Hematopoietic multipotent progenitor cell treated with erythropoietin and hydrocortisone succinate and interleukin-3 and kit ligand, for 17 days (in vitro differentiated cells): ENCODE measurements around the gene CRAMP1.
"Not testable (repeated sequence)": the region's sequence is repeated elsewhere in the genome, so short reads cannot be mapped to it uniquely, and the experiment has no call there.

Source experiments
- DNase-seq: peaks from one replicate; pipeline ENCODE4 v3.0.0-alpha.2; 2015; ENCODE audit warnings: low spot score

Gene CRAMP1, protein sequence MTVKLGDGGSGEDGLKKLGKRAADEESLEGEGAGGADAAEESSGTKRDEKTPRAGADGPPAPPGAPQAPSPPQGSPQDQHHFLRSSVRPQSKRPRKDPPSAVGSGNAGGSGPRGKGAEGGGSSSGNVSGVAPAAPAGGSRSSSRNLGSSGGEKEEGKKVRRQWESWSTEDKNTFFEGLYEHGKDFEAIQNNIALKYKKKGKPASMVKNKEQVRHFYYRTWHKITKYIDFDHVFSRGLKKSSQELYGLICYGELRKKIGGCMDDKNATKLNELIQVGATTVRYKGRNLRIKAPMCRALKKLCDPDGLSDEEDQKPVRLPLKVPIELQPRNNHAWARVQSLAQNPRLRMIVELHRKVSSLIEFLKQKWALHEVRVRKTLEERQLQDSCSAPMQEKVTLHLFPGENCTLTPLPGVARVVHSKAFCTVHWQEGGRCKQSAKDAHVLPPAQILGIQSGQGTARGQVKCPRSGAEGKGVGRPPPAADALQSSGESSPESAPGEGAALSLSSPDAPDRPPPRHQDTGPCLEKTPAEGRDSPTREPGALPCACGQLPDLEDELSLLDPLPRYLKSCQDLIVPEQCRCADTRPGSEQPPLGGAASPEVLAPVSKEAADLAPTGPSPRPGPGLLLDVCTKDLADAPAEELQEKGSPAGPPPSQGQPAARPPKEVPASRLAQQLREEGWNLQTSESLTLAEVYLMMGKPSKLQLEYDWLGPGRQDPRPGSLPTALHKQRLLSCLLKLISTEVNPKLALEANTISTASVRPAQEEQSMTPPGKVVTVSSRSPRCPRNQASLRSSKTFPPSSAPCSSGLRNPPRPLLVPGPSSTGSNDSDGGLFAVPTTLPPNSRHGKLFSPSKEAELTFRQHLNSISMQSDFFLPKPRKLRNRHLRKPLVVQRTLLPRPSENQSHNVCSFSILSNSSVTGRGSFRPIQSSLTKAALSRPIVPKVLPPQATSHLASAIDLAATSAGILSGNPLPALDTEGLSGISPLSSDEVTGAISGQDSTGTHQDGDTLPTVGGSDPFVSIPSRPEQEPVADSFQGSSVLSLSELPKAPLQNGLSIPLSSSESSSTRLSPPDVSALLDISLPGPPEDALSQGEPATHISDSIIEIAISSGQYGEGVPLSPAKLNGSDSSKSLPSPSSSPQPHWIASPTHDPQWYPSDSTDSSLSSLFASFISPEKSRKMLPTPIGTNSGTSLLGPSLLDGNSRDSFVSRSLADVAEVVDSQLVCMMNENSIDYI (N-terminal part only)

DNA sequence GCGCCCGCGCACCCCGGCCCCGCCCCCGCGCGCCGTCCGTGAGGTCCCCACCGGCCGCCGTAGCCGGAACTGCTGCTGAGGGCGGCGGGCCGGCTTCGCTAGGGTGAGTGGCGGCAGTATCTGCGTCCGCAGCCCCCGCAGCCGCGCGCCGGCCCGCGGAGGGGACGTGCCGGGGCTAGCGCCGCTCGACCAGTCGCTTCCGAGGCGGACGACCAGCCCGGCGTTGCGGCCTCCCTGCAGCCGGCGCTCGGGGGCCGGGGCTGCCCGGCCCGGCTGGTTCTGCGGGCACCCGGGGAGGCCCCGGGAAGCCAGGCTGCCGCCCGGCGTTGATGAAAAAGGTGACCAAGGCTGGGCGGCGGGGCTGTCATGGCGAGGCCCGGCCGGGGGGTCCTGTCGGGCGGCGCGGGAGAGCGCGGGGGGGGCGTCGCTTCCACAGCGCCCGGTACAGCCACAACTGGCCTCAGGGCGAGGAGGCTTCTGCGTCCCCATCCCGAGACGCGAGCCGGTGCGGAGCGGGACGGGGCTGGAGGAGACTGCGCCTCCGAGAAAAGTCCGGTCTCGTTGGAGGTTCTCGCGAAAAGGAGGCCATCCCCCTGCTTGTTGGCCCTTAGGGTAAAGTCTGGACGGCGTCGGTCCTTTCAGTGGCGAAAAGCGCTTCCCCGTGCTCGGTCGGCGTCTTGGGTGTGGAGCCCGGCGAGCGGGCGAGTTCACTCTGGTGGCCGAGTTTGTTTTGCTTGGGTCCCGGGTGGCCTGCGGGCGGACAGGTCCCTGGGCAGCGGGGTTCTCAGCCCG is at the start of gene CRAMP1:
Gene CRAMP1, plus strand, starts transcription at position 41 of the 792 bp plus-strand sequence. CDS start 2,280 bp downstream, outside the sequence.
- no peak for DNase-seq

DNA sequence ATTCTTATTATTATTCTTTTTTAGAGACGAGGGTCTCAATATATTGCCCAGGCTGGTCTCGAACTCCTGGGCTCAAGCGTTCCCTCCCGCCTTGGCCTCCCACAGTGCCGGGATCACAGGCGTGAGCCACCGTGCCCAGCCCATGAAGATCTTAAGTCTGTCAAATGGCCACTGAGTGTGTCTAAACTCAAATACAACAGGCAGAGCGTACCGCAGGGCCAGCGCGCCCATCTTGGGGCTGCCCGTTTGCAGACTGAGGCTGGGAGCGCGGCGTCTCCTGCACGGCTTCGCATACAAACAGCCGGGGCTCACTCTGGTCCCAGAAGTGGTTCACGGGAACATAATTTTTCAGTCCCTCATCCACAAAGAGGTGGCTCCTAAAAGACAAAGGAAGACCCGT is 48.4 kb upstream of the CRAMP1 start:
- no peak for DNase-seq

DNA sequence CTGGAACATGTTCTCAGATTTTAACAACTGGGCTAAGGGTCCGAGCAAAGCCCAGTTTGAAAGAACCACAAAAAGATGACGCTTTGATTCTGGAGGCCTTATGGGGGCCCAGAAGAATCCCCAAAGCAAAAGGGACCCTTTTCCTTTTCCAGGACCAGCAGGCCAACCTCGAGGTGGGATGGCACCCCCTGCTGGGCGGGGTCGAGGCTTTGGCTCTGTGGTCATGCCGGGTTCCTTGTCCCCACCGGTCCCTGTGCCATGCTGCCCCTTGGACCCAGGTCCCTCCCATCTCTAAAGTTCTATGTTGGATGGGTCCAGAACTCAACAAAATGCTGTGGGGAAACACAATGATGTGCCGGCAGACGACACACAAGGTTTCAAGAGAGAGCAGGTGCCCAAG is 47.8 kb upstream of the CRAMP1 start:
- DNase-seq = no peak

DNA sequence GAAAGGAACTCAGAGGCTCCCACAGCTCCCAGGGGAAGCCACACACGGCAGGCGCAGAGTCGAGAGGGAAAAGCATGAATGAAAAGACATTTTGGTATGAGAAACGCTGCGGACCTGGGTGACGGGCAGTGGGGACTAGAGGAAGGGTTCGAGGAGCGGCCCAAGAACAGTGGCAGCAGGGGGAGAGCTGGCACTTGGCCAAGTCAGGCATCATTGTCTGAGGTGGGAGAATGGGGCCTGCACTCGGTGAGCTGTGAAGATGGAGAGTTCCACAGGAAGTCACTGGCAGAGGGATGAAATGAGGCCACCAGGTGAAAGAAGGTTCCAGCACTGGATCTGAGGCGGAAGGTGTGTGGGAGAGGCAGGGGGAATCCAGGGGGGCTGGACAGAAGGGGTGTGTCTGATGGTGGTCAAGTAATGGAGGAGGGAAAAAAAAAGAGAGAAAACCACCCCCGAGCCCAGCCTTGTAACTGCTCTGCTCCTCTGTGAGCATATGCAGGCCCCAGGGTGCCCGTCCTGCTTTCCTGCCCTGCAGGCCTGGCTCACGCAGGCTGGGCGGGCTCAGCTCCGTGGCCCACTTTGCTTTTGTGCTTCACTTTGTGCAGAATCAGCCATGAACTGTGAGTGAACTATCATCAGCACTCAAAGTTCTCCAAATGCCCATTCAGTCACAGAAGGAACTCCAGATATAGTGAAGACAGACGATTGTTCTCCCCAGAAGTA is 46.9 kb upstream of the CRAMP1 start:
- no peak for DNase-seq

DNA sequence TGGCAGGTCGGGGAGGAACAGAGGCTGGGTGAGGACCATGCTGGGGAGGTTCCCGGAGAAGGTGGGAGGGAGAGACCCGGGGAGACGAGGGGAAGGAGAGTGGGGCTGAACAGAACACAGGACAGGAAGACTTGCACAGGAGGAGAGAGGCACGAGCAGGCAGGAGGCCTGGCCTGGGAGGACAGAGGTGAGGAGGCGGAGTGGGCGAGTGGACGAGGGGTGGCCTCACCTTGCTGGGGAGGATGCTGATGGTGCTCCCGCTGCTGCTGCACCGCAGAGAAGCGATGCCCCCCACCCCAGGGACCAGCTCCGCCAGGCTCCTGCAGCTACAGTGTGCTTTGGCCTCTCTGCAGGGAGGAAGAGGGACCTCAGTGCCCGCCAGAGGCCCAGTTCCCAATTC is 44.2 kb upstream of the CRAMP1 start:
- no peak for DNase-seq

DNA sequence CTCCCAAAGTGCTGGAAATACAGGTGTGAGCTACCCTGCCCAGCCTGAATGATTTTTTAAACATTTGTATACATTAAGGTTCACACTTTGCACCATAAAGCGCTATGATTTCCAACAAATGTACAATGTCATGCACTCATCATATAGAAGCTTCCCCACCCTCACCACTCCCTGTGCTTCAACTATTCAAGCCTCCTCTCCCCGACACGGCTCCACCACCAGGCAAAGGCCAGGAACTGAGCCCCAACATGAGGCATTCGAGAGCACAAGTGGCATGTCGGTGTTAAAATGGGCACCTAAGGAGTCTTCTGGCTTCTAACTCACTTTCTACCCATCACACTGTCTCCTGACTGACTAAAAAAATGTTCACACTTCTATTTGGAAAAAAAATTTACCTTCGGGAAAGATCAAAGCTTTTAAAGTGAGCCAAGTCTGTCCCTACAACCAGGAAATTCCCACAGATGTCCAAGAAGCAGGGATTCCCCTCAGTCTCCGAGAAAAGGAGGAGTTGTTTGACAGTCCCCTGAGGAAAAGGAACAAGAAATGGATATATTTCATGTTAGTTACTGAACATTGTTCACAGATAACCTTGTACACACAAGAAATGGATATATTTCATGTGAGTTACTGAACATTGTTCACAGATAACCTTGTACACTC is 41.0 kb upstream of the CRAMP1 start:
- no peak for DNase-seq

DNA sequence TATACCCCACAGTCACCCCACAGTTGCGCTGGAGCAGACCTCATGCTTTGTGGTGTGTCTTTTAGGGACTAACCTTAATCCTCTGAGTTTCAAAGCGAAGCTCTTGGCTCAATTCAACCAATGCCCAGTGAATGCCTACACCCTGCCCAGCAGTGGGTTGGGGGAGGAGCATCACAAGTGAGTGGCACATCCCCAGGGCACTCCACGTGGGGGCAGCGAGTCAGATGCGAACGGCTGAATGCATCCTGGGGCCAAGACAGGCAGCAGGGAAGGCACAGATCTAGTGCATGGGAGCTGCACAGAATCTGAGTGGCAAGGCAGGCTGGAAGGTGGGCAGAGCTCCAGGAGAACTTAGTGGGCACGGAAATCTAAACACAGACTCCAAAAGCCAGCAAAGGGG is 39.5 kb upstream of the CRAMP1 start:
- DNase-seq = no peak

DNA sequence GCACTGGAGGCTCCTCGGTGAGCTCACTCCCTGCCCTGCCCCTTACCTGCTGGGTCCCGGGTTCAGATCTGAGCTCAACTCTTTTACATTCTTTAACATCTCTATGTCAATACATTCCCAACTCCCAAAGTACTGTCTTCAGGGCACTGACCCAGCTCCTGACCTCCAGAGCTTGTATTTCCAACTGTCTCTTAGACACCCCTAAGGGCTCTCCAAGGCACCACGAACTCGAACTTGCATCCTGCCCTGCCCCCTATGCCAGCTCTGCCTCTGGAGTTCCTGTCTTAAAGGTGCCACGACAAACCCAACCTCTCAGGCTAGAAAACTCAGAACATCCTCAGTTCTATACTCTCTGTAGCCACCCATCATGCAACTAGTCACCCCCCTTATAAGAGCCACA is 38.9 kb upstream of the CRAMP1 start:
- DNase-seq = no peak

DNA sequence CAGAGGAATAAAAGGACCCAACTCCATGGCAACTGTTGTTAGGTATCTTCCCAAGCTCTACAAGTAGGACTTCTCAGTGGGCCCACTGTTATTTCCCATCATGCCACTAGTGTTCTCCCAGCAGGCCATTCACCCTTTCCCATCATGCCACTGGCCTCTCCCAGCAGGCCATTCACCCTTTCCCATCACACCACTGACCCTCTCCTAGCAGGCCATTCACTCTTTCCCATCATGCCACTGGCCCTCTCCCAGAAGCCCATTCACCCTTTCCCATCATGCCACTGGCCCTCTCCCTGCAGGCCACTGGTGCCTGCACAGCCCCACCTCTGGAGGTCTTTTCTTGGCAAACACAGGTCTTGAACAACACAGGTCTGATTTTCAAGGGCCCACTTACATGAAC is 36.6 kb upstream of the CRAMP1 start:
- no peak for DNase-seq

DNA sequence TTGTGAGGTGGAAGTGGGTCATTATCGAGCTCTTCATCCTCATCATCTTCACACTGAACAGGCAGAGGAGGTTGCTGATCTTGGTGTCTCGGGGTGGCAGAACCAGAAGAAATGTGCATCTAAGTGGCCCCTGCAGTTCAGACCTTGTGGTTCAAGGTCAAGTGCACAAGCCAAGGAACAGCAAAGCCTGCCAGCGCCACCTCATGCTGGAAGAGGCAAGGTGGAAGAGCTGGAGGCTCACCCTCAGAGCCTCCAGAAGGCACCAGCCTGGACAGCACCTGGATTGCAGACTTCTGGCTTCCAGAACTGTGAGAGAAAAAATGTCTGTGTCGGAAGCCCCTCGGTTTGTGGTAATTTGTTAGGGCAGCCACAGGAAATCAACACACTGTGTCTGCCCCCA is 32.9 kb upstream of the CRAMP1 start:
- DNase-seq = no peak

DNA sequence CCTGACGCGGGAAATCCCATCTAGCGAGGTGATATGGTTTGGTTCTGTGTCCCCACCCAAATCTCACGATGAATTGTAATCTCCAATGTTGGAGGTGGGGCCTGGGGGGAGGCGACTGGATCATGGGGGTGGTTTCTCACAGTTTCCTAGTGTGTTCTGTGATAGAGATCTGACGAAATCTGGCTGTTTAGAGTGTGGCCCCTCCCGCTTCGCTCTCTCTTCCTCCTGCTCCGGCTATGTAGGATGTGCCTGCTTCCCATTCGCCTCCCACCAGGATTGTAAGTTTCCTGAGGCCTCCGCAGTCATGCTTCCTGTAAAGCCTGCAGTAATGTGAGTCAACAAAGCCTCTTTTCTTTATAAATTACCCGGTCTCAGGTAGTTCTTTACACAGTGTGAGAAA is 31.9 kb upstream of the CRAMP1 start:
- no peak for DNase-seq

DNA sequence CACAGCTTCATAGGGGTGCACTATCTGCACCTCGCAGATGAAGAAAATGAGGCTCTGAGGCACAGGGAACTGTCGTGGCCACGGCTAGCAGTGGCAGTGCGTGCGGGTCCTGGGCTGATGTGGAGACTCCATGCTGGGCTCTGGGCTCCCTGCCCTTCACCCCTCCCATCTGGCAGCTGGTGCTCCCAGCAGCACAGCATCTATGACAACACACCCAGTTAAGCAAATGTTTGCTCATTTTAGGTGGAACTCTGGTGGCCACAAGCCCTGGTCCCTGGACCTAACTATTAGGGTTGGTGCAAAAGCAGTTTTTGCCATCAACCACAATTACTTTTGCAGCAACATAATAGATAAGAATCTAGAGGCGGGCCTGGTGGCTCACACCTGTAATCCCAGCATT is 31.2 kb upstream of the CRAMP1 start:
- no peak for DNase-seq

DNA sequence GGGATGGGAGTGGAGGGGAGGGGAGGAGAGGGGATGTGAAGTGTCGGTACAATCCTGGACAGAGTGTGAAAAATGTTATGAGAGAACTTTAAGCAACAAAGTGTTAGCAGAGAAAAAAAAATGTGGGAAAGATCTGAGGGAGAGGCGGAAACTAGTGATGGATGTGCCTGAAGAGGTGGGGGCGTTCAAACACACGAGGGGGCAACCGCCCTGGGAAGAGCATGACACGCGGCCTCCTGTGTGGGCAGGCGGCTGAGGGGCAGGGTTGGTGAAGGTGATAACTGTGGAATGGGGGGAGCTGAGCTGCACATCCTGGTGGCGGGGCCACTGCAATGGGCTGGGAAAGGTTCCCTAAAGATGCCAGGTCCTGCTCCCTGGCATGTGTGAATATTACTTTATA is 30.4 kb upstream of the CRAMP1 start:
- no peak for DNase-seq

DNA sequence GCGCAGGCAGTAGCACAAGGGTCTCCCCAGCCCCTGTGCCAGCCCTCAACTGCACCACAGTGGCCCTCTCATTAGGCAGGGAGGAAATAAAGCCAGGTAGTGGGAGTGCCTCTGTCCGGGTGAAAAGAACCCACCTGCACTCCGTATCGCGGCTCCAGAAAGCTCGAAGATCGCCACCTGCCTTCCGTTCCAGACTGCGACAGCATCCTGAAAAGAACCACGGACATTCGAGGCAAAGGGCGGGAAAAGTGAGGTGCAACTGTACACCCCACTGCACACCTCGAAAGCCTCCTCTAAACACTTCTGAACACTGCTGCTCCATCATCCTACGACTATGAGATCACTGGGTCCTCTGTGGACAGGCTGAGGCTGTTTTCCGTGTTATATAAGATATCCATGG is 29.0 kb upstream of the CRAMP1 start:
- no peak for DNase-seq

DNA sequence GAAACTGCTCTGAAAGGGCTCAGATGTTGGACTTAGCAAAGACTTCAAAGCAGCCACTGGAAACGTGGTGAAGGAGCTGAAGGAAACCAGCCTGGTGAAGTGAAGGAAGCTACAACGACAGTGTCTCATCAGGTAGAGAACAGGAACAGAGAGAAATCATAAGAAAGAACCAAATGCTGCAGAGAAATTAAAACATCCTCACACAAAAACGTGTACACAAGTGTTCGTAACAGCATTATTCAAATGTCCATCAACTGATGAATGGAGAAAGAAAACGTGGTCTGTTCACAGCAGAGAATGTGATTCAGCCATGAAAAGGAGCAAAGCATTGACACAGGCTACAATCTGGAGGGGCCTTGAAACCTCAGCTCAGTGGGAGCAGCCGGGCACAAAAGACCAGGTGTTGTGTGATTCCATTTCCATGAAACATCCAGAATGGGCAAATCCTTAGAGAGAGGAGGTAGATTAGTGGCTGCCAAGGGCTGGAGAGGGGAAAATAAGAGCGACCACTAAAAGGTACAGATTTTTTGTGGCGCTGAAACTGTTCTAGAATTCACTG is 27.2 kb upstream of the CRAMP1 start:
- DNase-seq = no peak

DNA sequence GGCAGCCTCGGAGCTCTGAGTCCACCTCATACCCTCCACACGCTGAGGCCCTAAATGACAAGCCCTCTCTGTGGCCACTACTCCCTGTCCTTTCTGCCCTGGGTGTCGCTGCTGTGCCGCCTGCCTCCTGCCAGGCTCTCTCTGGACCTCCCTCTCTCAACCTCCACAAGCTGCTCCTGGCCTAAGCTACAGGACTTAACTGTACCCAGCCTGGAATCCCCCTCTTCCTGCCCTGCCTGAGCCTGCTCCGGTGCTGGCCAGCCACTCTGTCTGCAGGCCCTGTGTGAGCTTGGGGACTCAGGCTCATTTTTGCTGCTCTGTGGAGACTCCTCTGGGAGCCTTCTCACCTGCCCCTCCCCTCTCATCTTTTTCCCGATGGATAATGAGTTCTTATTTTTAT is 21.8 kb upstream of the CRAMP1 start:
- no peak for DNase-seq

DNA sequence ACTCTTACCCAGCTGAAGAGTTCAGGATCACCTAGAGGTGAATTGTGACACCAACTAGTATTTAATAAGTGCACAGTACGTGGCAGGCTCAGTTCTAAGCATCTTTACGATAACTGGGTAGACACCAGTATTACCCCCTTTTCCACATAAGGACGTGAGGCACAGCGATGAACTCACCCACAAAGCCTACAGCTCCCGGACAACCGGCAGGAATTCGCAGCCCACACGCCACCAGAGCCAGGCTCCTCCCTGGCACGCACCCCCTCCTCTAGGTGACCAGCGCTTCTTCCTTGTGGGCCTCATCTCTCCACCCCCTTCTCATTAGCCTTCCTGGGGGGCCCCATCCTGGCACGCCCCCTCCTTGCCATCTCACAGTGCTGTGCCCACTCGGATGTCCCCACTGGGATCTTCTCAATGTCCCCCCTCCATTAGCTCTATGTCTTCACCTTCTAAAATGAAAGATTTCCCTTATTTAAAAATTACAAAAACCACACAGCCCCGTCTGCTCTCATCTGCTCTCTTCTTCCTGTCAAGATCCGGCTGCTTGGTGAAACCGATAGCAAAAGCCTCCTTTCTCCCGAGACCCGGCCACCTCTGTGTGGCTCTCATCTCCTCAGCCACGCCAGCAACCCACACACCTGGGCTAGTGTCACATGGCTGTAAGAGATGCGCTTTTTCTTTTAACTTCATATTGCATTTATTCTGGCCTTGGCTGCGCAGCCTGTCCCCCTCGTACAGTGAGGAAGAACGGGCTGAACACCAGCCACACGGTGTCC is 21.0 kb upstream of the CRAMP1 start:
- no peak for DNase-seq

DNA sequence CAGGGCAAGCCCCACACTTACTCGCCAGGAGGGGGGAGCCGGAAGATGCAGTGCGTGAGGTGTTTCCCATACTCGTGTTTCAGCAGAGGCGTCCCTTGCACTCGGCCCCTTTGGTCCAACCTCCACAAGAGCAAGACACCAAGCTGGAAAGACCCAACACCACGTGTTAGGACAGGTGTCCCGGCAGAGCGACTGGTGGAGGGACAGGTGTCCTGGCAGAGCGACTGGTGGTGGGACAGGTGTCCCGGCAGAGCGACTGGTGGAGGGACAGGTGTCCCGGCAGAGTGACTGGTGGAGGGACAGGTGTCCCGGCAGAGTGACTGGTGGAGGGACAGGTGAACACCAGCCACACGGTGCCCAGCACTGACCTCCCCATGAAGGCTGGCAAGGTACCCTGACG is 19.7 kb upstream of the CRAMP1 start:
- DNase-seq = no peak

DNA sequence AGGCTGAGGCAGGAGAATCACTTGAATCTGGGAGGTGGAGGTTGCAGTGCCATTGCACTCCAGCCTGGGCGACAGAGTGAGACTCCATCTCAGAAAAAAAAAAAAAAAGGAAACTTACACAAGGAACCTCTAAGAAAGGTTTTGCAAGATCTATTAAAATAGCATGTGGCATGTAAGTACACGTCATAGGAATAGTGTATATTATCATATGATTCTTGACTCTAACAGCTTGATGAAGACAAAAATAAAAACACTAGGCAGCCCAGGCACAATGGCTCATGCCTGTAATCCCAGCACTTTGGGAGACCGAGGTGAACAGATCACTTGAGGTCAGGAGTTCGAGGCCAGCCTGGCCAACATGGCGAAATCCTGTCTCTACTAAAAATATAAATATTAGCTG is 16.6 kb upstream of the CRAMP1 start:
- DNase-seq = not testable (repeated sequence)
